Right kidney (tissue), 1 donor: ENCODE data around the gene GUK1.

Experiments used
- DNase-seq: peaks from one replicate; pipeline ENCODE4 v3.0.0-alpha.2; 2016

Gene GUK1

GRCh38 chr1:228148196-228148861 is 8.2 kb downstream of the GUK1 start:
- DNase-seq: no peak

GRCh38 chr1:228148935-228149405 is 8.9 kb downstream of the GUK1 start:
- no peak for DNase-seq

- DNase-seq: no peak
Observed at GRCh38 chr1:228149406-228150119, 9.5 kb downstream of the GUK1 start, which contains the start of gene GJC2. GJC2 (plus strand) TSS chr1:228149930; CDS start chr1:228157759, 7,829 bp downstream.

- no peak for DNase-seq
Observed at GRCh38 chr1:228150120-228150460, 10.0 kb downstream of the GUK1 start.

GRCh38 chr1:228150461-228151179 is 10.5 kb downstream of the GUK1 start:
- DNase-seq: no peak

GRCh38 chr1:228151180-228151925 is 11.3 kb downstream of the GUK1 start:
- no peak for DNase-seq

GRCh38 chr1:228152097-228152917 is 12.2 kb downstream of the GUK1 start:
- DNase-seq: no peak

- DNase-seq: no peak
Observed at GRCh38 chr1:228152918-228153258, 12.8 kb downstream of the GUK1 start.

GRCh38 chr1:228154021-228154669 is 14.1 kb downstream of the GUK1 start:
- no peak for DNase-seq

- no peak for DNase-seq
Observed at GRCh38 chr1:228154670-228155571, 14.8 kb downstream of the GUK1 start.

GRCh38 chr1:228155596-228156514 is 15.8 kb downstream of the GUK1 start:
- no peak for DNase-seq

GRCh38 chr1:228156515-228156881 is 16.4 kb downstream of the GUK1 start:
- no peak for DNase-seq

- DNase-seq: no peak
Observed at GRCh38 chr1:228156941-228157728, 17.1 kb downstream of the GUK1 start.

- no peak for DNase-seq
Observed at GRCh38 chr1:228157729-228158126, 17.6 kb downstream of the GUK1 start.

- peak; percentile 70 for DNase-seq
Observed at GRCh38 chr1:228158151-228159007, 18.3 kb downstream of the GUK1 start.

GRCh38 chr1:228159008-228159665 is 19.1 kb downstream of the GUK1 start:
- no peak for DNase-seq
